HL-60 (cell line): ENCODE results near the gene PWWP2B.

Experiments used
- DNase-seq, 2 experiments: peaks; one replicate each; pipeline ENCODE4 v3.0.0-alpha.2; 2010 to 2020; ENCODE audit warnings: low read depth in 1 of 2, low spot score in 1 of 2
- H3K27ac ChIP-seq: fragments of 250-450 bp; sonication (Bioruptor Pico); replicated peaks from 2 replicates; pipeline ENCODE4 v1.5.1; 2020; ENCODE audit warnings: mild to moderate bottlenecking, moderate library complexity
- H3K27me3 ChIP-seq: fragments of 250-450 bp; sonication (Bioruptor Pico); 2 replicates; pipeline ENCODE4 v1.5.1; 2021; ENCODE audit warnings: mild to moderate bottlenecking, moderate library complexity; ENCODE audit not compliant: insufficient read depth, poor library complexity, severe bottlenecking
- H3K4me3 ChIP-seq: replicated peaks from 2 replicates; pipeline ENCODE4 v1.5.1; 2011; ENCODE audit warnings: mild to moderate bottlenecking, control low read depth, low read length; ENCODE audit not compliant: insufficient read depth
- CTCF ChIP-seq: IDR thresholded peaks from one replicate; pipeline ENCODE4 v1.5.1; 2011; ENCODE audit warnings: low read length, control low read depth, inconsistent platforms; ENCODE audit not compliant: insufficient read depth
- GABPA ChIP-seq: IDR thresholded peaks from 2 replicates; pipeline ENCODE4 v1.6.1; 2012; ENCODE audit warnings: low read depth
- POLR2AphosphoS5 ChIP-seq: IDR thresholded peaks from 2 replicates; pipeline ENCODE4 v1.6.1; 2012; ENCODE audit warnings: low read depth
- SPI1 ChIP-seq: IDR thresholded peaks from 2 replicates; pipeline ENCODE4 v1.6.1; 2012; ENCODE audit warnings: low read depth, mild to moderate bottlenecking, borderline replicate concordance
- TF ChIP-seq, protein P1 (sequence below): IDR thresholded peaks from 2 replicates; pipeline ENCODE4 v1.6.1; 2012; ENCODE audit warnings: low read depth; ENCODE audit not compliant: insufficient replicate concordance

The PWWP2B gene

GRCh38 chr10:132462463-132463332 lies 65.7 kb downstream of the PWWP2B start:
- DNase-seq = no peak
- Histone ChIP-seq H3K4me3 (no peak overlapping the region), H3K27me3 (no peaks in the 10 kb centered on the region), H3K27ac (no peak overlapping the region)
- TF ChIP-seq, protein P1, sequence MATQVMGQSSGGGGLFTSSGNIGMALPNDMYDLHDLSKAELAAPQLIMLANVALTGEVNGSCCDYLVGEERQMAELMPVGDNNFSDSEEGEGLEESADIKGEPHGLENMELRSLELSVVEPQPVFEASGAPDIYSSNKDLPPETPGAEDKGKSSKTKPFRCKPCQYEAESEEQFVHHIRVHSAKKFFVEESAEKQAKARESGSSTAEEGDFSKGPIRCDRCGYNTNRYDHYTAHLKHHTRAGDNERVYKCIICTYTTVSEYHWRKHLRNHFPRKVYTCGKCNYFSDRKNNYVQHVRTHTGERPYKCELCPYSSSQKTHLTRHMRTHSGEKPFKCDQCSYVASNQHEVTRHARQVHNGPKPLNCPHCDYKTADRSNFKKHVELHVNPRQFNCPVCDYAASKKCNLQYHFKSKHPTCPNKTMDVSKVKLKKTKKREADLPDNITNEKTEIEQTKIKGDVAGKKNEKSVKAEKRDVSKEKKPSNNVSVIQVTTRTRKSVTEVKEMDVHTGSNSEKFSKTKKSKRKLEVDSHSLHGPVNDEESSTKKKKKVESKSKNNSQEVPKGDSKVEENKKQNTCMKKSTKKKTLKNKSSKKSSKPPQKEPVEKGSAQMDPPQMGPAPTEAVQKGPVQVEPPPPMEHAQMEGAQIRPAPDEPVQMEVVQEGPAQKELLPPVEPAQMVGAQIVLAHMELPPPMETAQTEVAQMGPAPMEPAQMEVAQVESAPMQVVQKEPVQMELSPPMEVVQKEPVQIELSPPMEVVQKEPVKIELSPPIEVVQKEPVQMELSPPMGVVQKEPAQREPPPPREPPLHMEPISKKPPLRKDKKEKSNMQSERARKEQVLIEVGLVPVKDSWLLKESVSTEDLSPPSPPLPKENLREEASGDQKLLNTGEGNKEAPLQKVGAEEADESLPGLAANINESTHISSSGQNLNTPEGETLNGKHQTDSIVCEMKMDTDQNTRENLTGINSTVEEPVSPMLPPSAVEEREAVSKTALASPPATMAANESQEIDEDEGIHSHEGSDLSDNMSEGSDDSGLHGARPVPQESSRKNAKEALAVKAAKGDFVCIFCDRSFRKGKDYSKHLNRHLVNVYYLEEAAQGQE = no peak
- no peak for TF ChIP-seq SPI1
- no peak for TF ChIP-seq POLR2AphosphoS5
- TF ChIP-seq CTCF = no peak
- TF ChIP-seq GABPA = no peak

- Histone ChIP-seq H3K4me3 (no peak overlapping the region), H3K27me3 (no peaks in the 10 kb centered on the region), H3K27ac (no peak overlapping the region)
- TF ChIP-seq POLR2AphosphoS5 = no peak
- TF ChIP-seq SPI1 = no peak
- TF ChIP-seq, protein P1 = no peak
- peak; percentile 19 for TF ChIP-seq CTCF
- TF ChIP-seq GABPA = no peak
- no peak for DNase-seq
Measured at GRCh38 chr10:132463333-132464255, 66.6 kb downstream of the PWWP2B start.

GRCh38 chr10:132464256-132465192 lies 67.5 kb downstream of the PWWP2B start:
- H3K27me3 ChIP-seq = no peaks in the 10 kb centered on the region
- TF ChIP-seq CTCF (no peak), SPI1 (no peak), POLR2AphosphoS5 (no peak)
- no peak for DNase-seq
- no peak overlapping the region for H3K4me3 ChIP-seq
- no peak overlapping the region for H3K27ac ChIP-seq
